Gastrocnemius medialis (tissue), 4 donors: Measurements from ENCODE around the gene UPB1. TPM values are rescaled to one million over a fixed set of nuclear protein-coding genes. Genes with fewer than 3 reads are reported as not detected.

Experiments
- ATAC-seq, 2 donors: fragments of 150-250 bp; one replicate each; pipeline ENCODE4 v1.9.1; 2016
- DNase-seq, 2 donors: peaks; one replicate each; pipeline ENCODE4 v3.0.0-alpha.2; 2019
- H3K27ac ChIP-seq, 4 donors: fragments of 200-600 bp; sonication (generic); 1 replicate in 1 of 4; 2 replicates in 3 of 4; pipeline ENCODE4 v1.5.1; 2016 to 2018; ENCODE audit warnings: mild to moderate bottlenecking in 2 of 4, moderate library complexity in 1 of 4
- H3K27me3 ChIP-seq, 3 donors: fragments of 200-600 bp; sonication (generic) in 2 of 3; 1 replicate in 1 of 3; 2 replicates in 2 of 3; pipeline versions ENCODE4 v1.5.1 to v1.6.0; 2016 to 2019; ENCODE audit warnings: mild to moderate bottlenecking in 1 of 3, moderate library complexity in 1 of 3
- H3K36me3 ChIP-seq, 2 donors: fragments of 200-600 bp; sonication (generic) in 1 of 2; one replicate each; pipeline ENCODE4 v1.5.1; 2017 to 2018
- H3K4me1 ChIP-seq, 2 donors: fragments of 200-600 bp; sonication (generic) in 1 of 2; one replicate each; pipeline ENCODE4 v1.5.1; 2016 to 2017; ENCODE audit warnings: mild to moderate bottlenecking in 2 of 2
- H3K4me3 ChIP-seq, 4 donors: fragments of 200-600 bp; sonication (generic) in 3 of 4; 1 replicate in 1 of 4; 2 replicates in 3 of 4; pipeline ENCODE4 v1.5.1; 2016 to 2019; ENCODE audit warnings: mild to moderate bottlenecking in 2 of 4
- H3K9me3 ChIP-seq, 3 donors: fragments of 200-600 bp; sonication (generic) in 2 of 3; 1 replicate in 1 of 3; 2 replicates in 2 of 3; pipeline ENCODE4 v1.5.1; 2016 to 2019
- CTCF ChIP-seq, 5 experiments: fragments of 450-650 bp in 3 of 5; fragments of 200-600 bp in 2 of 5; sonication (generic) in 2 of 5; IDR thresholded peaks in 4 of 5; conservative IDR thresholded peaks in 1 of 5; 1 replicate in 4 of 5; 2 replicates in 1 of 5; pipeline ENCODE4 v1.5.1; 2016 to 2019; ENCODE audit warnings: antibody characterized with exemption in 5 of 5, mild to moderate bottlenecking in 3 of 5, moderate library complexity in 3 of 5
- POLR2A ChIP-seq, 2 donors: fragments of 450-650 bp; IDR thresholded peaks; one replicate each; pipeline ENCODE4 v1.6.1; 2017; ENCODE audit warnings: antibody characterized with exemption in 2 of 2, mild to moderate bottlenecking in 2 of 2, moderate library complexity in 2 of 2
- in situ Hi-C, 4 donors: fragments of 200-750 bp; cut with MboI; loops; one replicate each; pipeline versions ENCODE4 v1.15.0 to v1.8.0; 2017; ENCODE audit warnings: low sequenced_read_pairs in 4 of 4
- intact Hi-C: fragments of 100-400 bp; cut with DNase I; formaldehyde crosslinking; loops from one replicate; pipeline ENCODE4 v1.15.1; 2023; ENCODE audit warnings: low total_unique reads
- total RNA-seq, 4 donors: library from RNA; depleted of rRNA; stranded (reverse); fragments of >200 nt; gene quantifications; one replicate each; pipeline versions ENCODE4 v1.1.0 to v1.2.3, GENCODE V29; 2016

UPB1 gene
- total RNA-seq, 4 donors from 2014 or later: 0.20 to 0.25 (median 0.22) TPM

- Histone ChIP-seq H3K4me1 (peaks cover 0 to 4% of the 10 kb centered on the region in 2 donors), H3K27me3 (no peaks in the 10 kb centered on the region), H3K27ac (no peak overlapping the region), H3K9me3 (no peaks in the 10 kb centered on the region), H3K4me3 (no peak overlapping the region), H3K36me3 (no peaks in the 10 kb centered on the region)
- intact Hi-C loops: no loop called here
- in situ Hi-C loops: loop anchor here in 1 of 4 donors (10.0 kb wide), 1 partner anchor 85 kb away; no protein-coding TSS in a partner anchor
- ATAC-seq (no peak), DNase-seq (no peak)
- TF ChIP-seq POLR2A (IDR thresholded peaks at IDR 0.05) (no peak), CTCF (IDR thresholded peaks at IDR 0.05 in 4 of 5, conservative IDR thresholded peaks at IDR 0.05 in 1 of 5) (no peak)
Measured at GRCh38 chr22:24519496-24519895, 24.4 kb downstream of the UPB1 start.

GRCh38 chr22:24521791-24522245 is 26.7 kb downstream of the UPB1 start:
- in situ Hi-C loops: loop anchor here (5.0 to 10.0 kb wide), 3 partner anchors 97 to 197 kb away; partner anchors contain the start of gene ADORA2A (in 1 of the 4)
- ATAC-seq: peak; percentile 48 to 55
- no peaks in the 10 kb centered on the region for H3K9me3 ChIP-seq

GRCh38 chr22:24523873-24524272 is 28.7 kb downstream of the UPB1 start:
- intact Hi-C loops: loop anchor here (10.0 kb wide), 1 partner anchor 199 kb away; no protein-coding TSS in a partner anchor
- no peaks in the 10 kb centered on the region for H3K27me3 ChIP-seq
- no peak for ATAC-seq
- no peaks in the 10 kb centered on the region for H3K9me3 ChIP-seq
- in situ Hi-C loops: loop anchor here (5.0 to 10.0 kb wide), 3 partner anchors 99 to 199 kb away; partner anchors contain the start of gene ADORA2A (in 1 of the 4)
- DNase-seq: no peak
- H3K4me3 ChIP-seq: no peak overlapping the region
- H3K36me3 ChIP-seq: no peaks in the 10 kb centered on the region
- no peak overlapping the region for H3K27ac ChIP-seq
- TF ChIP-seq CTCF (IDR thresholded peaks at IDR 0.05 in 4 of 5, conservative IDR thresholded peaks at IDR 0.05 in 1 of 5) (no peak), POLR2A (IDR thresholded peaks at IDR 0.05) (no peak)
- H3K4me1 ChIP-seq: peaks cover 4 to 7% of the 10 kb centered on the region in 2 donors

More at GRCh38 chr22:24521791-24522245, 26.7 kb downstream of the UPB1 start:
- intact Hi-C loops: loop anchor here (10.0 kb wide), 1 partner anchor 197 kb away; no protein-coding TSS in a partner anchor
- TF ChIP-seq POLR2A (IDR thresholded peaks at IDR 0.05) (no peak), CTCF (IDR thresholded peaks at IDR 0.05 in 4 of 5, conservative IDR thresholded peaks at IDR 0.05 in 1 of 5) (peak in 3 of 5 experiments; percentile 34 to 46 (median 46))
- no peak for DNase-seq
- no peaks in the 10 kb centered on the region for H3K27me3 ChIP-seq
- peaks cover 4 to 7% of the 10 kb centered on the region in 2 donors for H3K4me1 ChIP-seq
- no peaks in the 10 kb centered on the region for H3K36me3 ChIP-seq
- H3K4me3 ChIP-seq: no peak overlapping the region
- no peak overlapping the region for H3K27ac ChIP-seq

GRCh38 chr22:24525416-24526037 is 30.4 kb downstream of the UPB1 start:
- peak; percentile 44 to 69 for DNase-seq
- ATAC-seq: peak; percentile 59 to 87
- Histone ChIP-seq H3K27me3 (no peaks in the 10 kb centered on the region), H3K9me3 (no peaks in the 10 kb centered on the region), H3K27ac (no peak overlapping the region), H3K4me3 (no peak overlapping the region), H3K36me3 (no peaks in the 10 kb centered on the region), H3K4me1 (peaks cover 4 to 7% of the 10 kb centered on the region in 2 donors)
- intact Hi-C loops: loop anchor here (2.0 to 10.0 kb wide), 2 partner anchors 103 to 201 kb away; no protein-coding TSS in a partner anchor
- peak; percentile 68 to 81 (median 75) for TF ChIP-seq CTCF (IDR thresholded peaks at IDR 0.05 in 4 of 5, conservative IDR thresholded peaks at IDR 0.05 in 1 of 5)
- no peak for TF ChIP-seq POLR2A (IDR thresholded peaks at IDR 0.05)
- in situ Hi-C loops: loop anchor here in 3 of 4 donors (5.0 to 10.0 kb wide), 3 partner anchors 101 to 201 kb away; partner anchors contain the start of gene ADORA2A (in 1 of the 3)
